GM18498 (cell line): ENCODE measurements around the gene ID2.
"Not testable (repeated sequence)": the region's sequence is repeated elsewhere in the genome, so short reads cannot be mapped to it uniquely, and the experiment has no call there.

Source experiments
- ATAC-seq: cut with Tn5 transposase; IDR thresholded peaks from one replicate; pipeline ENCODE4 v1.9.1; 2021; ENCODE audit warnings: mild to moderate bottlenecking, moderate library complexity; ENCODE audit not compliant: unreplicated experiment

ID2 gene

GRCh38 chr2:8725838-8726237, 44.0 kb downstream of the ID2 start:
- ATAC-seq: no peak

- no peak for ATAC-seq
Observed at GRCh38 chr2:8728305-8729015, 46.6 kb downstream of the ID2 start.

GRCh38 chr2:8729101-8729500, 47.2 kb downstream of the ID2 start:
- ATAC-seq: not testable (repeated sequence)

GRCh38 chr2:8729939-8730338, 48.1 kb downstream of the ID2 start:
- no peak for ATAC-seq

GRCh38 chr2:8732601-8733000, 50.7 kb downstream of the ID2 start:
- no peak for ATAC-seq
